Body of pancreas (tissue), 4 donors: Measurements from ENCODE around the gene CDK14.

ENCODE experiments used
- POLR2A ChIP-seq, 3 donors: fragments of 450-650 bp; IDR thresholded peaks; one replicate each; pipeline ENCODE4 v1.6.1; 2016; ENCODE audit warnings: antibody characterized with exemption in 3 of 3, mild to moderate bottlenecking in 2 of 3
- TF ChIP-seq, protein P1 (sequence below), 7 experiments: fragments of 450-650 bp in 4 of 7; fragments of 200-600 bp in 3 of 7; sonication (generic) in 3 of 7; IDR thresholded peaks; one replicate each; pipeline ENCODE4 v1.5.1; 2016 to 2019; ENCODE audit warnings: antibody characterized with exemption in 7 of 7

DNA sequence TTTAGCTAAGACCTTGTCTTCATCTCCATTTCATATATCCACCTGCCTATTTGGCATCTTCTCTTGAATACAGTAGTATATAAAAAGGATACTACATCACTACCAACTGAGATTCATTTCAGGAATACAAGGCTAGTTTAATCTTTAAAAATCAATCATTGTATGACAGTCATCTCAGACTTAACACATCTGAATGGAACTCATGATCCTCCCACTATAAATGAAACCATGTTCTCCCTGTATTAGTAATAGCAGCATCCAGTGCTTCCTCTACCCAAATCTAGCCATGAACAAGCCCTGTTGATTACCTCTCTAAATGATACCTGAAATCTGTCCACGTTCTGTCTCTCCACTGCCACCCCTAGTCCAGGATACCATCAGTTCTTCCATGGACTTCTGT is 196.2 kb downstream of the CDK14 start:
- TF ChIP-seq, protein P1, sequence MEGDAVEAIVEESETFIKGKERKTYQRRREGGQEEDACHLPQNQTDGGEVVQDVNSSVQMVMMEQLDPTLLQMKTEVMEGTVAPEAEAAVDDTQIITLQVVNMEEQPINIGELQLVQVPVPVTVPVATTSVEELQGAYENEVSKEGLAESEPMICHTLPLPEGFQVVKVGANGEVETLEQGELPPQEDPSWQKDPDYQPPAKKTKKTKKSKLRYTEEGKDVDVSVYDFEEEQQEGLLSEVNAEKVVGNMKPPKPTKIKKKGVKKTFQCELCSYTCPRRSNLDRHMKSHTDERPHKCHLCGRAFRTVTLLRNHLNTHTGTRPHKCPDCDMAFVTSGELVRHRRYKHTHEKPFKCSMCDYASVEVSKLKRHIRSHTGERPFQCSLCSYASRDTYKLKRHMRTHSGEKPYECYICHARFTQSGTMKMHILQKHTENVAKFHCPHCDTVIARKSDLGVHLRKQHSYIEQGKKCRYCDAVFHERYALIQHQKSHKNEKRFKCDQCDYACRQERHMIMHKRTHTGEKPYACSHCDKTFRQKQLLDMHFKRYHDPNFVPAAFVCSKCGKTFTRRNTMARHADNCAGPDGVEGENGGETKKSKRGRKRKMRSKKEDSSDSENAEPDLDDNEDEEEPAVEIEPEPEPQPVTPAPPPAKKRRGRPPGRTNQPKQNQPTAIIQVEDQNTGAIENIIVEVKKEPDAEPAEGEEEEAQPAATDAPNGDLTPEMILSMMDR (IDR thresholded peaks at IDR 0.05), result no peak
- TF ChIP-seq POLR2A (IDR thresholded peaks at IDR 0.05), result no peak
